Upper lobe of left lung (tissue), 4 donors: ENCODE results near the gene PELI3.

ENCODE experiments used
- POLR2A ChIP-seq, 4 donors: fragments of 450-650 bp; IDR thresholded peaks; one replicate each; pipeline ENCODE4 v1.5.1; 2016 to 2017; ENCODE audit warnings: antibody characterized with exemption in 4 of 4, mild to moderate bottlenecking in 2 of 4
- TF ChIP-seq, protein P1 (sequence below), 6 experiments: fragments of 450-650 bp in 4 of 6; fragments of 200-600 bp in 2 of 6; sonication (generic) in 2 of 6; IDR thresholded peaks; one replicate each; pipeline ENCODE4 v1.5.1; 2016 to 2019; ENCODE audit warnings: antibody characterized with exemption in 6 of 6

- TF ChIP-seq, protein P1, sequence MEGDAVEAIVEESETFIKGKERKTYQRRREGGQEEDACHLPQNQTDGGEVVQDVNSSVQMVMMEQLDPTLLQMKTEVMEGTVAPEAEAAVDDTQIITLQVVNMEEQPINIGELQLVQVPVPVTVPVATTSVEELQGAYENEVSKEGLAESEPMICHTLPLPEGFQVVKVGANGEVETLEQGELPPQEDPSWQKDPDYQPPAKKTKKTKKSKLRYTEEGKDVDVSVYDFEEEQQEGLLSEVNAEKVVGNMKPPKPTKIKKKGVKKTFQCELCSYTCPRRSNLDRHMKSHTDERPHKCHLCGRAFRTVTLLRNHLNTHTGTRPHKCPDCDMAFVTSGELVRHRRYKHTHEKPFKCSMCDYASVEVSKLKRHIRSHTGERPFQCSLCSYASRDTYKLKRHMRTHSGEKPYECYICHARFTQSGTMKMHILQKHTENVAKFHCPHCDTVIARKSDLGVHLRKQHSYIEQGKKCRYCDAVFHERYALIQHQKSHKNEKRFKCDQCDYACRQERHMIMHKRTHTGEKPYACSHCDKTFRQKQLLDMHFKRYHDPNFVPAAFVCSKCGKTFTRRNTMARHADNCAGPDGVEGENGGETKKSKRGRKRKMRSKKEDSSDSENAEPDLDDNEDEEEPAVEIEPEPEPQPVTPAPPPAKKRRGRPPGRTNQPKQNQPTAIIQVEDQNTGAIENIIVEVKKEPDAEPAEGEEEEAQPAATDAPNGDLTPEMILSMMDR (IDR thresholded peaks at IDR 0.05) = no peak
- no peak for TF ChIP-seq POLR2A (IDR thresholded peaks at IDR 0.05)
These were observed 22.3 kb downstream of the PELI3 start for GRCh38 chr11:66488957-66489356.
